GM23338 (cell line): Measurements from ENCODE around the gene CDKN2D. TPM values are rescaled to one million over a fixed set of nuclear protein-coding genes. Genes with fewer than 3 reads are reported as not detected.
"Not testable (repeated sequence)": the region's sequence is repeated elsewhere in the genome, so short reads cannot be mapped to it uniquely, and the experiment has no call there.

Experiments used
- ATAC-seq: fragments of 200-7000 bp; cut with Tn5 transposase; 3 replicates; pipeline ENCODE4 v1.9.1; 2020
- DNase-seq: peaks from one replicate; pipeline ENCODE4 v3.0.0-alpha.2; 2015; ENCODE audit warnings: low spot score
- H2AFZ ChIP-seq: fragments of 200-600 bp; sonication (generic); 2 replicates; pipeline ENCODE4 v1.8.0; 2016; ENCODE audit warnings: antibody characterized with exemption, mild to moderate bottlenecking, moderate library complexity
- H3F3A ChIP-seq: fragments of 200-600 bp; sonication (generic); replicated peaks from 2 replicates; pipeline ENCODE4 v1.8.0; 2017; ENCODE audit warnings: antibody characterized with exemption, mixed run types, low read depth
- H3K27ac ChIP-seq: fragments of 200-600 bp; sonication (generic); 2 replicates; pipeline ENCODE4 v1.6.1; 2016; ENCODE audit warnings: low read depth
- H3K27me3 ChIP-seq: fragments of 200-600 bp; sonication (generic); 2 replicates; pipeline ENCODE4 v1.8.0; 2016; ENCODE audit warnings: mild to moderate bottlenecking, mixed run types, moderate library complexity; ENCODE audit not compliant: insufficient read depth
- H3K36me3 ChIP-seq: fragments of 200-600 bp; sonication (generic); 2 replicates; pipeline ENCODE4 v1.8.0; 2016; ENCODE audit warnings: mild to moderate bottlenecking; ENCODE audit not compliant: insufficient read depth
- H3K4me1 ChIP-seq: fragments of 200-600 bp; sonication (generic); 2 replicates; pipeline ENCODE4 v1.8.0; 2016; ENCODE audit warnings: mild to moderate bottlenecking, moderate library complexity; ENCODE audit not compliant: insufficient read depth
- H3K4me2 ChIP-seq: fragments of 200-600 bp; sonication (generic); 2 replicates; pipeline ENCODE4 v1.7.1; 2017; ENCODE audit warnings: mixed run types
- H3K4me3 ChIP-seq: fragments of 200-600 bp; sonication (generic); 2 replicates; pipeline ENCODE4 v1.6.1; 2016; ENCODE audit warnings: mixed run types
- H3K79me2 ChIP-seq: fragments of 200-600 bp; sonication (generic); replicated peaks from 2 replicates; pipeline ENCODE4 v1.8.0; 2017; ENCODE audit warnings: mild to moderate bottlenecking; ENCODE audit not compliant: insufficient read depth
- H3K9me2 ChIP-seq: fragments of 200-600 bp; sonication (generic); 2 replicates; pipeline ENCODE4 v1.8.0; 2017; ENCODE audit not compliant: insufficient read depth
- H4K20me1 ChIP-seq: fragments of 200-600 bp; sonication (generic); replicated peaks from 2 replicates; pipeline ENCODE4 v1.8.0; 2017; ENCODE audit warnings: mild to moderate bottlenecking; ENCODE audit not compliant: insufficient read depth
- H3K27ac Mint-ChIP-seq: 2 replicates; pipeline ENCODE4 v1.8.0; 2020; ENCODE audit warnings: inconsistent platforms, mild to moderate bottlenecking, moderate library complexity, mixed read lengths
- H3K27me3 Mint-ChIP-seq: 3 replicates; pipeline ENCODE4 v1.8.0; 2022; ENCODE audit warnings: low read depth, mild to moderate bottlenecking, moderate library complexity, mixed read lengths, inconsistent platforms; ENCODE audit not compliant: insufficient read depth, poor library complexity
- H3K36me3 Mint-ChIP-seq: 3 replicates; pipeline ENCODE4 v1.8.0; 2021; ENCODE audit warnings: low read depth, mild to moderate bottlenecking, inconsistent platforms, moderate library complexity, mixed read lengths
- H3K4me1 Mint-ChIP-seq: 3 replicates; pipeline ENCODE4 v1.8.0; 2020; ENCODE audit warnings: mild to moderate bottlenecking, inconsistent platforms, mixed read lengths
- H3K4me3 Mint-ChIP-seq: 3 replicates; pipeline ENCODE4 v1.8.0; 2021; ENCODE audit warnings: moderate library complexity, mild to moderate bottlenecking, inconsistent platforms, mixed read lengths
- H3K9me3 Mint-ChIP-seq: 3 replicates; pipeline ENCODE4 v1.8.0; 2020; ENCODE audit warnings: moderate library complexity, mild to moderate bottlenecking, inconsistent platforms, mixed read lengths
- EZH2 ChIP-seq: fragments of 200-600 bp; sonication (generic); IDR thresholded peaks from one replicate; pipeline ENCODE4 v1.8.0; 2017; ENCODE audit warnings: antibody characterized with exemption, mild to moderate bottlenecking, low read depth; ENCODE audit not compliant: unreplicated experiment
- NANOG ChIP-seq: IDR thresholded peaks from 2 replicates; pipeline ENCODE4 v1.6.1; 2016; ENCODE audit warnings: antibody characterized with exemption, borderline replicate concordance
- POLR2AphosphoS5 ChIP-seq: IDR thresholded peaks from 2 replicates; pipeline ENCODE4 v1.6.1; 2016; ENCODE audit warnings: antibody characterized with exemption, low read depth
- ZNF331 ChIP-seq: fragments of 250-450 bp; sonication (Bioruptor Pico); IDR thresholded peaks from 2 replicates; pipeline ENCODE4 v1.5.0; 2020; ENCODE audit warnings: low read depth, mild to moderate bottlenecking, moderate library complexity
- polyA plus RNA-seq: library from polyadenylated mRNA; unstranded; fragments of >200 nt; fragmentation: Nextera tagmentation; extraction: Ambion mirVana; gene quantifications from 2 replicates; pipeline ENCODE4 v1.2.1, GENCODE V29; 2016
- total RNA-seq: library from RNA; depleted of rRNA; stranded (reverse); fragments of >200 nt; shearing (Covaris generic); gene quantifications from 2 replicates; pipeline ENCODE4 v1.2.3, GENCODE V29; 2014
- TF ChIP-seq, protein P1 (sequence below): fragments of 250-450 bp; sonication (Bioruptor Pico); IDR thresholded peaks from 2 replicates; pipeline ENCODE4 v1.5.0; 2020; ENCODE audit warnings: mild to moderate bottlenecking, moderate library complexity
- TF ChIP-seq, protein P2 (sequence below): IDR thresholded peaks from 2 replicates; pipeline ENCODE4 v1.6.1; 2016; ENCODE audit warnings: antibody characterized with exemption
- TF ChIP-seq, protein P3 (sequence below): IDR thresholded peaks from one replicate; pipeline ENCODE4 v1.6.1; 2018; ENCODE audit warnings: antibody characterized with exemption; ENCODE audit not compliant: unreplicated experiment

Gene CDKN2D
- total and polyA plus RNA-seq, 2 experiments from 2014 or later, result 1.4 to 4.0 TPM

DNA sequence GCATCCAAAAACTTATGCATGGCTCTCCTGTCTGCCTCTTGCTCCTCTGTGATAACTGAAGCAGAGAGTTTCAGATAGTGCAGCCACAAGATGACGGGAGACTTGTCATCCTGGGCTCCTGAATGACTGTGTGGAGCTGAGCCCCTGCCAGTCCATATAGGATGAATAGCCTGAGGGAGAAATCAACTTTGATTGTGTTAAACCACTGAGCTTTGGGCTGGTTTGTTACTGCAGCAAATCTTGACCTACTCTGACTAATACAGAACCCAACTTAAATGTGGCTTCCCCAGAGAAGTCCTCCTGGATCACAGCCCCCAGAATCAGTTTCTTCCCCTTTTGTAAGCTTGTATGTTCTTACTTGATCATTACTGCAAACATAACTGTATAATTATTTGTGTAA, 36.3 kb downstream of the CDKN2D start (continued):
- TF ChIP-seq, protein P1, sequence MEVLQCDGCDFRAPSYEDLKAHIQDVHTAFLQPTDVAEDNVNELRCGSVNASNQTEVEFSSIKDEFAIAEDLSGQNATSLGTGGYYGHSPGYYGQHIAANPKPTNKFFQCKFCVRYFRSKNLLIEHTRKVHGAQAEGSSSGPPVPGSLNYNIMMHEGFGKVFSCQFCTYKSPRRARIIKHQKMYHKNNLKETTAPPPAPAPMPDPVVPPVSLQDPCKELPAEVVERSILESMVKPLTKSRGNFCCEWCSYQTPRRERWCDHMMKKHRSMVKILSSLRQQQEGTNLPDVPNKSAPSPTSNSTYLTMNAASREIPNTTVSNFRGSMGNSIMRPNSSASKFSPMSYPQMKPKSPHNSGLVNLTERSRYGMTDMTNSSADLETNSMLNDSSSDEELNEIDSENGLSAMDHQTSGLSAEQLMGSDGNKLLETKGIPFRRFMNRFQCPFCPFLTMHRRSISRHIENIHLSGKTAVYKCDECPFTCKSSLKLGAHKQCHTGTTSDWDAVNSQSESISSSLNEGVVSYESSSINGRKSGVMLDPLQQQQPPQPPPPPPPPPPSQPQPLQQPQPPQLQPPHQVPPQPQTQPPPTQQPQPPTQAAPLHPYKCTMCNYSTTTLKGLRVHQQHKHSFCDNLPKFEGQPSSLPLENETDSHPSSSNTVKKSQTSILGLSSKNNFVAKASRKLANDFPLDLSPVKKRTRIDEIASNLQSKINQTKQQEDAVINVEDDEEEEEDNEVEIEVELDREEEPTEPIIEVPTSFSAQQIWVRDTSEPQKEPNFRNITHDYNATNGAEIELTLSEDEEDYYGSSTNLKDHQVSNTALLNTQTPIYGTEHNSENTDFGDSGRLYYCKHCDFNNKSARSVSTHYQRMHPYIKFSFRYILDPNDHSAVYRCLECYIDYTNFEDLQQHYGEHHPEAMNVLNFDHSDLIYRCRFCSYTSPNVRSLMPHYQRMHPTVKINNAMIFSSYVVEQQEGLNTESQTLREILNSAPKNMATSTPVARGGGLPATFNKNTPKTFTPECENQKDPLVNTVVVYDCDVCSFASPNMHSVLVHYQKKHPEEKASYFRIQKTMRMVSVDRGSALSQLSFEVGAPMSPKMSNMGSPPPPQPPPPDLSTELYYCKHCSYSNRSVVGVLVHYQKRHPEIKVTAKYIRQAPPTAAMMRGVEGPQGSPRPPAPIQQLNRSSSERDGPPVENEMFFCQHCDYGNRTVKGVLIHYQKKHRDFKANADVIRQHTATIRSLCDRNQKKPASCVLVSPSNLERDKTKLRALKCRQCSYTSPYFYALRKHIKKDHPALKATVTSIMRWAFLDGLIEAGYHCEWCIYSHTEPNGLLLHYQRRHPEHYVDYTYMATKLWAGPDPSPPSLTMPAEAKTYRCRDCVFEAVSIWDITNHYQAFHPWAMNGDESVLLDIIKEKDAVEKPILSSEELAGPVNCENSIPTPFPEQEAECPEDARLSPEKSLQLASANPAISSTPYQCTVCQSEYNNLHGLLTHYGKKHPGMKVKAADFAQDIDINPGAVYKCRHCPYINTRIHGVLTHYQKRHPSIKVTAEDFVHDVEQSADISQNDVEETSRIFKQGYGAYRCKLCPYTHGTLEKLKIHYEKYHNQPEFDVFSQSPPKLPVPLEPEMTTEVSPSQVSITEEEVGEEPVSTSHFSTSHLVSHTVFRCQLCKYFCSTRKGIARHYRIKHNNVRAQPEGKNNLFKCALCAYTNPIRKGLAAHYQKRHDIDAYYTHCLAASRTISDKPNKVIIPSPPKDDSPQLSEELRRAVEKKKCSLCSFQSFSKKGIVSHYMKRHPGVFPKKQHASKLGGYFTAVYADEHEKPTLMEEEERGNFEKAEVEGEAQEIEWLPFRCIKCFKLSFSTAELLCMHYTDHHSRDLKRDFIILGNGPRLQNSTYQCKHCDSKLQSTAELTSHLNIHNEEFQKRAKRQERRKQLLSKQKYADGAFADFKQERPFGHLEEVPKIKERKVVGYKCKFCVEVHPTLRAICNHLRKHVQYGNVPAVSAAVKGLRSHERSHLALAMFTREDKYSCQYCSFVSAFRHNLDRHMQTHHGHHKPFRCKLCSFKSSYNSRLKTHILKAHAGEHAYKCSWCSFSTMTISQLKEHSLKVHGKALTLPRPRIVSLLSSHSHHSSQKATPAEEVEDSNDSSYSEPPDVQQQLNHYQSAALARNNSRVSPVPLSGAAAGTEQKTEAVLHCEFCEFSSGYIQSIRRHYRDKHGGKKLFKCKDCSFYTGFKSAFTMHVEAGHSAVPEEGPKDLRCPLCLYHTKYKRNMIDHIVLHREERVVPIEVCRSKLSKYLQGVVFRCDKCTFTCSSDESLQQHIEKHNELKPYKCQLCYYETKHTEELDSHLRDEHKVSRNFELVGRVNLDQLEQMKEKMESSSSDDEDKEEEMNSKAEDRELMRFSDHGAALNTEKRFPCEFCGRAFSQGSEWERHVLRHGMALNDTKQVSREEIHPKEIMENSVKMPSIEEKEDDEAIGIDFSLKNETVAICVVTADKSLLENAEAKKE (CRISPR knock-in tag), result no peak

DNA sequence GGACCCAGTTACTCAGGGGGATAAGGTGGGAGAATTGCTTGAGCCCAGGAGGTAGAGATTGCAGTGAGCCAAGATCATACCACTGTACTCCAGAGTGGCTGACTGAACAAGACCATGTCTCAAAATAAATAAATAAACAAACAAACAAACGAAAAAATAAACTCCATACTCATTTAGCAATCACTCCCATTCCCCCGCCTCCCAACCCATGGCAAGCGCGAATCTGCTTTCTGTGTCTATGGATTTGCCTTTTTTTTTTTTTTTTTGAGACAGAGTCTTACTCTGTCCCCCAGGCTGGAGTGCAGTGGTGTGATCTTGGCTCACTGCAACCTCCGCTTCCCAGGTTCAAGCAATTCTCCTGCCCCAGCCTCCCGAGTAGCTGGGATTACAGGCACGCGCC, 41.9 kb downstream of the CDKN2D start:
- not testable (repeated sequence) for H3K4me1 Mint-ChIP-seq, H3K27me3 ChIP-seq, H3F3A ChIP-seq, H3K9me2 ChIP-seq, H3K36me3 Mint-ChIP-seq, H3K4me2 ChIP-seq, H3K4me3 Mint-ChIP-seq, H3K79me2 ChIP-seq, H3K27me3 Mint-ChIP-seq, H3K4me1 ChIP-seq, H3K27ac ChIP-seq, H2AFZ ChIP-seq, H3K9me3 Mint-ChIP-seq, H3K4me3 ChIP-seq, ATAC-seq, DNase-seq, H3K27ac Mint-ChIP-seq, H4K20me1 ChIP-seq, H3K36me3 ChIP-seq

DNA sequence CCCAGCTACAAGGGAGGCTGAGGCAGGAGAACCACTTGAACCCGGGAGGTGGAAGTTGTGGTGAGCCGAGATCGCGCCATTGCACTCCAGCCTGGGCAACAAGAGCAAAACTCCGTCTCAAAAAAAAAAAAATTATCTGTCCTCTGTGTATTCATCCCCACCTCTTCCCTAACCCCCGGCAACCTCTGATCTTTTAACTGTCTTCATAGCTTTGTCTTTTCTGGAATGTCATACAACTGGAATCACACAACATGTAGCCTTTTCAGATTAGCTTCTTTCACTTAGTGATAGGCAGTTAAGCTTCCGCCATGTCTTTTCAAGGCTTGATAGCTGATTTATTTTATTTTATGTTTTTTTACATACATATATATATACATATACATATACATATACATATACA, 43.1 kb downstream of the CDKN2D start:
- Mint-ChIP-seq H3K9me3 (no peaks in the 10 kb centered on the region), H3K27ac (no peak overlapping the region), H3K27me3 (peaks cover 4% of the 10 kb centered on the region), H3K36me3 (no peaks in the 10 kb centered on the region), H3K4me1 (no peaks in the 10 kb centered on the region), H3K4me3 (no peak overlapping the region)
- Histone ChIP-seq H3F3A (no peaks in the 10 kb centered on the region), H3K9me2 (no peaks in the 10 kb centered on the region), H3K79me2 (no peaks in the 10 kb centered on the region), H4K20me1 (no peaks in the 10 kb centered on the region), H2AFZ (no peak overlapping the region), H3K4me1 (no peaks in the 10 kb centered on the region), H3K4me2 (no peak overlapping the region), H3K27me3 (no peaks in the 10 kb centered on the region), H3K4me3 (no peak overlapping the region), H3K36me3 (no peaks in the 10 kb centered on the region; the same call in 1 of the 2 replicates), H3K27ac (no peak overlapping the region)
- no peak for DNase-seq
- ATAC-seq, result no peak
- no peak for TF ChIP-seq POLR2AphosphoS5
- TF ChIP-seq ZNF331 (CRISPR knock-in tag), result no peak
- TF ChIP-seq, protein P2, sequence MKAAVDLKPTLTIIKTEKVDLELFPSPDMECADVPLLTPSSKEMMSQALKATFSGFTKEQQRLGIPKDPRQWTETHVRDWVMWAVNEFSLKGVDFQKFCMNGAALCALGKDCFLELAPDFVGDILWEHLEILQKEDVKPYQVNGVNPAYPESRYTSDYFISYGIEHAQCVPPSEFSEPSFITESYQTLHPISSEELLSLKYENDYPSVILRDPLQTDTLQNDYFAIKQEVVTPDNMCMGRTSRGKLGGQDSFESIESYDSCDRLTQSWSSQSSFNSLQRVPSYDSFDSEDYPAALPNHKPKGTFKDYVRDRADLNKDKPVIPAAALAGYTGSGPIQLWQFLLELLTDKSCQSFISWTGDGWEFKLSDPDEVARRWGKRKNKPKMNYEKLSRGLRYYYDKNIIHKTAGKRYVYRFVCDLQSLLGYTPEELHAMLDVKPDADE, result no peak
- TF ChIP-seq NANOG, result no peak
- TF ChIP-seq, protein P3, sequence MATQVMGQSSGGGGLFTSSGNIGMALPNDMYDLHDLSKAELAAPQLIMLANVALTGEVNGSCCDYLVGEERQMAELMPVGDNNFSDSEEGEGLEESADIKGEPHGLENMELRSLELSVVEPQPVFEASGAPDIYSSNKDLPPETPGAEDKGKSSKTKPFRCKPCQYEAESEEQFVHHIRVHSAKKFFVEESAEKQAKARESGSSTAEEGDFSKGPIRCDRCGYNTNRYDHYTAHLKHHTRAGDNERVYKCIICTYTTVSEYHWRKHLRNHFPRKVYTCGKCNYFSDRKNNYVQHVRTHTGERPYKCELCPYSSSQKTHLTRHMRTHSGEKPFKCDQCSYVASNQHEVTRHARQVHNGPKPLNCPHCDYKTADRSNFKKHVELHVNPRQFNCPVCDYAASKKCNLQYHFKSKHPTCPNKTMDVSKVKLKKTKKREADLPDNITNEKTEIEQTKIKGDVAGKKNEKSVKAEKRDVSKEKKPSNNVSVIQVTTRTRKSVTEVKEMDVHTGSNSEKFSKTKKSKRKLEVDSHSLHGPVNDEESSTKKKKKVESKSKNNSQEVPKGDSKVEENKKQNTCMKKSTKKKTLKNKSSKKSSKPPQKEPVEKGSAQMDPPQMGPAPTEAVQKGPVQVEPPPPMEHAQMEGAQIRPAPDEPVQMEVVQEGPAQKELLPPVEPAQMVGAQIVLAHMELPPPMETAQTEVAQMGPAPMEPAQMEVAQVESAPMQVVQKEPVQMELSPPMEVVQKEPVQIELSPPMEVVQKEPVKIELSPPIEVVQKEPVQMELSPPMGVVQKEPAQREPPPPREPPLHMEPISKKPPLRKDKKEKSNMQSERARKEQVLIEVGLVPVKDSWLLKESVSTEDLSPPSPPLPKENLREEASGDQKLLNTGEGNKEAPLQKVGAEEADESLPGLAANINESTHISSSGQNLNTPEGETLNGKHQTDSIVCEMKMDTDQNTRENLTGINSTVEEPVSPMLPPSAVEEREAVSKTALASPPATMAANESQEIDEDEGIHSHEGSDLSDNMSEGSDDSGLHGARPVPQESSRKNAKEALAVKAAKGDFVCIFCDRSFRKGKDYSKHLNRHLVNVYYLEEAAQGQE, result no peak
- TF ChIP-seq EZH2, result no peak
